GM12878 (cell line): ENCODE measurements around the gene NT5C. TPM values are rescaled to one million over a fixed set of nuclear protein-coding genes. Genes with fewer than 3 reads are reported as not detected.

ENCODE experiments used
- ATAC-seq: fragments of 200-7000 bp; cut with Tn5 transposase; 3 replicates; pipeline ENCODE4 v1.9.1; 2020; ENCODE audit warnings: mild to moderate bottlenecking, moderate library complexity
- BruUV-seq: library from RNA; stranded (reverse); fragments of 400-500 nt; replicated peaks from 2 replicates; lab custom pipeline; 2021; lab: Mats Ljungman, UMichigan
- CTCF ChIA-PET: fragments of 300-600 bp; sonication (Branson Sonifier 250); formaldehyde crosslinking; extraction: SDS; loops from one replicate; lab custom pipeline; 2021; ENCODE audit warnings: inconsistent platforms; lab: Yijun Ruan, JAX
- POLR2A ChIA-PET: fragments of 350-600 bp; formaldehyde crosslinking; extraction: SDS; loops from one replicate; lab custom pipeline; 2021; ENCODE audit warnings: inconsistent platforms; lab: Charles Lee
- RAD21 ChIA-PET: fragments of 300-600 bp; sonication (Branson Sonifier 250); formaldehyde crosslinking; loops from one replicate; lab custom pipeline; 2023; ENCODE audit warnings: antibody characterized with exemption; ENCODE audit not compliant: unreplicated experiment; lab: Charles Lee
- SMC1A ChIA-PET: fragments of 300-600 bp; sonication (Branson Sonifier 250); formaldehyde crosslinking; loops from one replicate; lab custom pipeline; 2023; ENCODE audit not compliant: unreplicated experiment, uncharacterized antibody; lab: Charles Lee
- DNase-seq: peaks from one replicate; pipeline ENCODE4 v3.0.0-alpha.2; 2011; ENCODE audit warnings: low read depth, low spot score
- FAIRE-seq: peaks from 3 replicates; lab custom pipeline; 2011; peaks lifted over from hg19 to GRCh38; lab: Jason Lieb, UNC
- H2AFZ ChIP-seq: 2 replicates; pipeline ENCODE4 v1.6.0; 2011; ENCODE audit warnings: low read depth, low read length, control low read depth; ENCODE audit not compliant: control insufficient read depth
- H3K27ac ChIP-seq: 2 replicates; pipeline ENCODE4 v1.5.1; 2011; ENCODE audit warnings: control low read depth; ENCODE audit not compliant: control insufficient read depth, insufficient read depth
- H3K27me3 ChIP-seq, 2 experiments: replicated peaks in 1 of 2; 2 replicates each; pipeline versions ENCODE4 v1.6.0 to v1.6.1; 2011; ENCODE audit warnings: low read length in 1 of 2; ENCODE audit not compliant: control insufficient read depth in 2 of 2, insufficient read depth in 2 of 2
- H3K36me3 ChIP-seq, 2 experiments: 2 replicates each; pipeline ENCODE4 v1.5.1; 2011; ENCODE audit warnings: low read length in 1 of 2; ENCODE audit not compliant: control insufficient read depth in 2 of 2, insufficient read depth in 2 of 2
- H3K4me1 ChIP-seq: 2 replicates; pipeline ENCODE4 v1.6.1; 2011; ENCODE audit warnings: mild to moderate bottlenecking, low read length, moderate library complexity, mixed read lengths; ENCODE audit not compliant: control insufficient read depth, insufficient read depth
- H3K4me2 ChIP-seq: 2 replicates; pipeline ENCODE4 v1.6.0; 2011; ENCODE audit warnings: control low read depth; ENCODE audit not compliant: control insufficient read depth, insufficient read depth
- H3K4me3 ChIP-seq: fragments of 200-600 bp; sonication (generic); 2 replicates; pipeline ENCODE4 v1.5.1; 2016
- H3K79me2 ChIP-seq: 2 replicates; pipeline ENCODE4 v1.6.0; 2011; ENCODE audit warnings: low read length; ENCODE audit not compliant: control insufficient read depth, insufficient read depth
- H3K9ac ChIP-seq: 2 replicates; pipeline ENCODE4 v1.8.0; 2011; ENCODE audit warnings: low read length, control low read depth, mixed read lengths; ENCODE audit not compliant: control insufficient read depth, insufficient read depth
- H3K9me3 ChIP-seq: replicated peaks from 3 replicates; pipeline ENCODE4 v1.5.1; 2011; ENCODE audit warnings: mild to moderate bottlenecking, low read length; ENCODE audit not compliant: control insufficient read depth, insufficient read depth
- H4K20me1 ChIP-seq: 2 replicates; pipeline ENCODE4 v1.6.0; 2011; ENCODE audit not compliant: control insufficient read depth, insufficient read depth
- ATF2 ChIP-seq: IDR thresholded peaks from 2 replicates; pipeline ENCODE4 v1.6.1; 2012; ENCODE audit warnings: low read length, inconsistent platforms
- CBX3 ChIP-seq: fragments of 200-600 bp; sonication (generic); IDR thresholded peaks from 2 replicates; pipeline ENCODE4 v1.6.1; 2016; ENCODE audit warnings: low read depth, borderline replicate concordance
- NFYB ChIP-seq: IDR thresholded peaks from 2 replicates; pipeline ENCODE4 v1.6.1; 2011; ENCODE audit warnings: low read depth, mild to moderate bottlenecking, low read length, improper control_type of control experiment, moderate library complexity; ENCODE audit not compliant: insufficient read depth
- PRDM15 ChIP-seq: fragments of 450-650 bp; formaldehyde crosslinking; IDR thresholded peaks from 2 replicates; pipeline ENCODE4 v1.4.0; 2020; ENCODE audit warnings: mild to moderate bottlenecking, moderate library complexity
- ZBTB33 ChIP-seq: fragments of 450-650 bp; IDR thresholded peaks from 2 replicates; pipeline ENCODE4 v1.6.1; 2017; ENCODE audit warnings: mild to moderate bottlenecking
- ZNF592 ChIP-seq: fragments of 450-650 bp; IDR thresholded peaks from 2 replicates; pipeline ENCODE4 v1.6.1; 2017; ENCODE audit warnings: mild to moderate bottlenecking, moderate library complexity
- whole genome bisulfite sequencing: methylation state at CpG from one replicate; pipeline ENCODE4 v1.1.6; 2016; ENCODE audit warnings: low lambda C conversion rate; ENCODE audit not compliant: insufficient replicate concordance, insufficient coverage; ENCODE audit errors: missing lambda C conversion rate; 5-methylcytosine and 5-hydroxymethylcytosine counted together
- in situ Hi-C: fragments of 300-500 bp; cut with MboI; formaldehyde crosslinking; loops from 9 replicates; pipeline ENCODE4 v1.14.3; 2018; ENCODE audit warnings: mixed read lengths
- intact Hi-C: fragments of 100-400 bp; cut with micrococcal nuclease; formaldehyde crosslinking; loops from one replicate; pipeline ENCODE4 v1.14.2; 2022; ENCODE audit not compliant: unreplicated experiment
- polyA plus RNA-seq, 11 experiments: library from polyadenylated mRNA; depleted of rRNA in 4 of 11; unstranded in 6 of 11; stranded (reverse) in 5 of 11; fragments of >200 nt; fragmentation: Nextera tagmentation in 4 of 11; fragmentation: Illumina TruSeq in 1 of 11; extraction: Ambion mirVana in 4 of 11; extraction: Trizol in 1 of 11; gene quantifications; 1 replicate in 1 of 11; 2 replicates in 10 of 11; pipeline versions ENCODE4 v1.2.1 to v1.2.3, GENCODE V29; 2011 to 2016; ENCODE audit warnings: inconsistent platforms in 2 of 11, missing spikeins in 2 of 11, low read depth in 1 of 11
- total RNA-seq, 4 experiments: library from RNA; depleted of rRNA in 3 of 4; stranded (reverse); fragments of >200 nt in 3 of 4; fragmentation: Illumina TruSeq in 1 of 4; extraction: Trizol in 1 of 4; gene quantifications; 2 replicates each; pipeline versions ENCODE4 v1.2.1 to v1.2.3, GENCODE V29; 2013 to 2021

NT5C gene
- total and polyA plus RNA-seq, 10 of the 15 experiments (the other 5 are each of a cell fraction or from before 2014, with no cell fraction given), result 3.7 to 158 (median 63.9) TPM

- Histone ChIP-seq H3K9me3 (no peaks in the 10 kb centered on the region), H3K27ac (no peak overlapping the region), H3K79me2 (no peaks in the 10 kb centered on the region), H3K9ac (no peak overlapping the region), H2AFZ (no peak overlapping the region), H3K27me3 (no peaks in the 10 kb centered on the region), H4K20me1 (no peaks in the 10 kb centered on the region), H3K4me3 (no peak overlapping the region), H3K4me2 (no peak overlapping the region), H3K36me3 (peaks cover 4 to 8% of the 10 kb centered on the region in 2 experiments; a peak in 3 of 4 replicates), H3K4me1 (no peaks in the 10 kb centered on the region)
- WGBS, result over 99% methylated on average over 5 of the region's 5 CpGs
- ChIA-PET RAD21 (interaction anchor here (0.8 kb wide), 1 partner anchor 9 kb away, joined by 3 read pairs; no protein-coding TSS in a partner anchor), SMC1A (interaction anchor here (1.1 to 1.2 kb wide), 2 partner anchors 17 to 18 kb away, joined by 3 read pairs; no protein-coding TSS in a partner anchor), POLR2A (interaction anchor here (0.7 to 1.4 kb wide), 2 partner anchors 9 to 13 kb away, joined by 3 read pairs; partner anchors contain the start of gene JPT1), CTCF (interaction anchor here (1.2 to 1.7 kb wide), 3 partner anchors 9 to 49 kb away, joined by 3 to 5 read pairs (median 5); no protein-coding TSS in a partner anchor)
- FAIRE-seq (no peak), DNase-seq (no peak), ATAC-seq (no peak)
- no TSS peak for BruUV-seq
- intact Hi-C loops, result no loop called here
- in situ Hi-C loops, result no loop called here
- TF ChIP-seq CBX3 (no peak), ZBTB33 (no peak), ATF2 (no peak), NFYB (no peak), ZNF592 (no peak), PRDM15 (CRISPR knock-in tag) (no peak)
These were observed 31.5 kb upstream of the NT5C start for GRCh38 chr17:75163074-75163473.
